GM10248 (cell line): ENCODE data around the gene AUP1.

ENCODE experiments used
- CTCF ChIA-PET: fragments of 300-600 bp; sonication (Branson Sonifier 250); formaldehyde crosslinking; extraction: SDS; loops from one replicate; lab custom pipeline; 2021; ENCODE audit warnings: antibody characterized with exemption; lab: Yijun Ruan, JAX
- POLR2A ChIA-PET: fragments of 350-650 bp; sonication (Branson Sonifier 250); formaldehyde crosslinking; extraction: SDS; loops from one replicate; lab custom pipeline; 2020; ENCODE audit warnings: antibody characterized with exemption; lab: Yijun Ruan, JAX
- DNase-seq: peaks from one replicate; pipeline ENCODE4 v3.0.0; 2012; ENCODE audit errors: extremely low spot score
- CTCF ChIP-seq: IDR thresholded peaks from 2 replicates; pipeline ENCODE4 v1.5.1; 2012; ENCODE audit warnings: mild to moderate bottlenecking, low read depth; ENCODE audit errors: extremely low read depth, missing control alignments, control extremely low read depth

The AUP1 gene

GRCh38 chr2:74558284-74559230, 29.1 kb upstream of the AUP1 start:
- POLR2A ChIA-PET, result no interaction called here
- CTCF ChIA-PET, result interaction anchor here (0.9 to 3.8 kb wide), 12 partner anchors 9 to 83 kb away, joined by 3 to 26 read pairs (median 4); no protein-coding TSS in a partner anchor
- TF ChIP-seq CTCF, result no peak
- DNase-seq, result no peak

- POLR2A ChIA-PET, result no interaction called here
- DNase-seq, result no peak
- TF ChIP-seq CTCF, result no peak
- CTCF ChIA-PET, result interaction anchor here (0.9 to 3.8 kb wide), 6 partner anchors 13 to 30 kb away, joined by 3 to 26 read pairs (median 4); no protein-coding TSS in a partner anchor
Observed at GRCh38 chr2:74556831-74557370, 27.4 kb upstream of the AUP1 start.

- DNase-seq, result no peak
- TF ChIP-seq CTCF, result no peak
- POLR2A ChIA-PET, result no interaction called here
- CTCF ChIA-PET, result interaction anchor here (0.9 to 3.8 kb wide), 5 partner anchors 8 to 32 kb away, joined by 3 to 26 read pairs (median 5); no protein-coding TSS in a partner anchor
Observed at GRCh38 chr2:74556159-74556558, 26.7 kb upstream of the AUP1 start.

GRCh38 chr2:74555610-74556103, 26.2 kb upstream of the AUP1 start:
- no peak for DNase-seq
- TF ChIP-seq CTCF, result no peak
- ChIA-PET POLR2A (no interaction called here), CTCF (interaction anchor here (0.9 to 3.8 kb wide), 6 partner anchors 9 to 32 kb away, joined by 3 to 26 read pairs (median 4); no protein-coding TSS in a partner anchor)

- peak; percentile 66 for DNase-seq
- CTCF ChIA-PET, result interaction anchor here (0.9 to 3.8 kb wide), 6 partner anchors 10 to 33 kb away, joined by 3 to 26 read pairs (median 4); no protein-coding TSS in a partner anchor
- POLR2A ChIA-PET, result no interaction called here
- TF ChIP-seq CTCF, result no peak
Observed at GRCh38 chr2:74554820-74555531, 25.5 kb upstream of the AUP1 start.
